Thyroid gland (tissue), 4 donors: ENCODE results near the gene AGAP4. TPM values are rescaled to one million over a fixed set of nuclear protein-coding genes. Genes with fewer than 3 reads are reported as not detected.
"Not testable (repeated sequence)": the region's sequence is repeated elsewhere in the genome, so short reads cannot be mapped to it uniquely, and the experiment has no call there.

Experiments used
- DNase-seq, 2 donors: peaks; one replicate each; pipeline ENCODE4 v3.0.0-alpha.2; 2019
- H3K27ac ChIP-seq, 3 donors: fragments of 200-600 bp; sonication (generic); 1 replicate in 2 of 3; 2 replicates in 1 of 3; pipeline ENCODE4 v1.5.1; 2016 to 2019; ENCODE audit warnings: mild to moderate bottlenecking in 1 of 3, moderate library complexity in 1 of 3
- H3K27me3 ChIP-seq: fragments of 200-600 bp; sonication (generic); one replicate; pipeline ENCODE4 v1.5.1; 2019
- H3K36me3 ChIP-seq, 2 donors: fragments of 200-600 bp; sonication (generic); one replicate each; pipeline ENCODE4 v1.5.1; 2016 to 2019
- H3K4me1 ChIP-seq, 2 donors: fragments of 200-600 bp; sonication (generic); one replicate each; pipeline ENCODE4 v1.5.1; 2017 to 2019
- H3K4me3 ChIP-seq, 3 donors: fragments of 200-600 bp; sonication (generic); replicated peaks in 1 of 3; 1 replicate in 2 of 3; 2 replicates in 1 of 3; pipeline ENCODE4 v1.5.1; 2016; ENCODE audit warnings: mild to moderate bottlenecking in 1 of 3
- H3K9me3 ChIP-seq: fragments of 200-600 bp; sonication (generic); one replicate; pipeline ENCODE4 v1.5.1; 2017
- CTCF ChIP-seq, 6 experiments: fragments of 200-600 bp in 3 of 6; fragments of 450-650 bp in 3 of 6; sonication (generic) in 3 of 6; IDR thresholded peaks; one replicate each; pipeline ENCODE4 v1.5.1; 2016 to 2019; ENCODE audit warnings: antibody characterized with exemption in 6 of 6, mild to moderate bottlenecking in 2 of 6, inconsistent platforms in 1 of 6, moderate library complexity in 1 of 6
- POLR2A ChIP-seq, 2 donors: fragments of 450-650 bp; IDR thresholded peaks; one replicate each; pipeline ENCODE4 v1.6.1; 2017; ENCODE audit warnings: antibody characterized with exemption in 2 of 2, mild to moderate bottlenecking in 2 of 2, moderate library complexity in 1 of 2
- WGBS, 2 donors: methylation state at CpG; one replicate each; pipeline ENCODE4 v1.1.5; 2017; 5-methylcytosine and 5-hydroxymethylcytosine counted together
- intact Hi-C: fragments of 100-400 bp; cut with DNase I; formaldehyde crosslinking; loops from one replicate; pipeline ENCODE4 v1.15.1; 2023
- small RNA-seq: library from RNA; depleted of rRNA; stranded (forward); fragments of <200 nt; gene quantifications from one replicate; pipeline ENCODE3, GENCODE V24; 2016
- total RNA-seq, 4 donors: library from RNA; depleted of rRNA; stranded (reverse); fragments of >200 nt; gene quantifications; one replicate each; pipeline ENCODE4 v1.2.3, GENCODE V29; 2016

The AGAP4 gene
- total RNA-seq, 4 donors from 2014 or later, result 10.6 to 28.5 (median 17.8) TPM

- Histone ChIP-seq H3K9me3 (no peaks in the 10 kb centered on the region), H3K27ac (no peak overlapping the region), H3K27me3 (no peaks in the 10 kb centered on the region), H3K4me1 (no peaks in the 10 kb centered on the region), H3K36me3 (no peaks in the 10 kb centered on the region), H3K4me3 (no peak overlapping the region)
- TF ChIP-seq CTCF (IDR thresholded peaks at IDR 0.05) (no peak), POLR2A (IDR thresholded peaks at IDR 0.05) (no peak)
- WGBS, 2 donors, result 89% methylated on average over 4 of the region's 4 CpGs
- intact Hi-C loops, result no loop called here
- DNase-seq, result no peak
Measured at GRCh38 chr10:45809837-45810236, 37.5 kb downstream of the AGAP4 start.

GRCh38 chr10:45804996-45805395 is 42.3 kb downstream of the AGAP4 start:
- intact Hi-C loops, H3K27me3 ChIP-seq, H3K4me1 ChIP-seq, DNase-seq, H3K9me3 ChIP-seq, H3K36me3 ChIP-seq, H3K27ac ChIP-seq, H3K4me3 ChIP-seq: not testable (repeated sequence)
- 63 to 72% methylated on average over 2 of the region's 2 CpGs for WGBS, 2 donors

- H3K27ac ChIP-seq, H3K9me3 ChIP-seq, H3K4me1 ChIP-seq, H3K36me3 ChIP-seq, H3K27me3 ChIP-seq, H3K4me3 ChIP-seq, intact Hi-C loops, DNase-seq: not testable (repeated sequence)
- WGBS, 2 donors, result 66 to 69% methylated on average over 12 of the region's 13 CpGs
Measured at GRCh38 chr10:45803060-45804010, 44.0 kb downstream of the AGAP4 start.

- not testable (repeated sequence) for H3K4me3 ChIP-seq, H3K36me3 ChIP-seq
- WGBS, 2 donors, result 36 to 80% methylated on average over 2 of the region's 2 CpGs
Measured at GRCh38 chr10:45794761-45795160, 52.5 kb downstream of the AGAP4 start.

GRCh38 chr10:45790694-45791426 is 56.4 kb downstream of the AGAP4 start:
- peaks cover 5 to 14% of the 10 kb centered on the region in 2 donors for H3K36me3 ChIP-seq
- DNase-seq, H3K4me1 ChIP-seq, H3K27me3 ChIP-seq, H3K27ac ChIP-seq, H3K4me3 ChIP-seq, H3K9me3 ChIP-seq, intact Hi-C loops: not testable (repeated sequence)
- 92% methylated on average over 4 to 5 of the region's 6 CpGs for WGBS, 2 donors

More at GRCh38 chr10:45794761-45795160, 52.5 kb downstream of the AGAP4 start:
- H3K4me1 ChIP-seq, H3K27me3 ChIP-seq, DNase-seq, H3K9me3 ChIP-seq, intact Hi-C loops, H3K27ac ChIP-seq: not testable (repeated sequence)

GRCh38 chr10:45789991-45790390 is 57.3 kb downstream of the AGAP4 start:
- 95% methylated on average over 8 of the region's 8 CpGs for WGBS, 2 donors
- intact Hi-C loops, result not testable (repeated sequence)
- H3K36me3 ChIP-seq, result peaks cover 5 to 18% of the 10 kb centered on the region in 2 donors

GRCh38 chr10:45787212-45787741 is 60.0 kb downstream of the AGAP4 start:
- H3K27ac ChIP-seq, H3K9me3 ChIP-seq, H3K4me1 ChIP-seq, H3K27me3 ChIP-seq, H3K4me3 ChIP-seq, intact Hi-C loops, DNase-seq: not testable (repeated sequence)
- 50 to 83% methylated on average over 1 to 2 of the region's 5 CpGs for WGBS, 2 donors
- H3K36me3 ChIP-seq, result peaks cover 5 to 20% of the 10 kb centered on the region in 2 donors

More at GRCh38 chr10:45789991-45790390, 57.3 kb downstream of the AGAP4 start:
- not testable (repeated sequence) for DNase-seq, H3K27ac ChIP-seq, H3K4me1 ChIP-seq, H3K9me3 ChIP-seq, H3K4me3 ChIP-seq, H3K27me3 ChIP-seq

GRCh38 chr10:45786217-45786616 is 61.1 kb downstream of the AGAP4 start:
- 60 to 100% methylated on average over 1 of the region's 1 CpG for WGBS, 2 donors
- intact Hi-C loops, result not testable (repeated sequence)

More at GRCh38 chr10:45786217-45786616, 61.1 kb downstream of the AGAP4 start:
- H3K27me3 ChIP-seq, H3K4me3 ChIP-seq, H3K27ac ChIP-seq, H3K9me3 ChIP-seq, DNase-seq, H3K4me1 ChIP-seq: not testable (repeated sequence)
- peaks cover 5 to 17% of the 10 kb centered on the region in 2 donors for H3K36me3 ChIP-seq

Small RNAs within 50 kb of the gene (small RNA-seq; reads per million reads assigned to genes)
- gene AC012044.1 (not detected), gene RNA5SP310 (not detected)

Other genes starting within 250 kb of the AGAP4 start
- gene ZFAND4, start 174.7 kb downstream of the AGAP4 start, total RNA-seq, result 10 to 100 TPM; 43.2 to 52.0 (median 49.9) TPM
- gene WASHC2C, start 120.2 kb downstream of the AGAP4 start, total RNA-seq, result 10 to 100 TPM; 32.2 to 49.7 (median 39.9) TPM
- gene TIMM23, start 125.0 kb upstream of the AGAP4 start, total RNA-seq, result 10 to 100 TPM; 68.7 to 85.6 (median 72.1) TPM
- 100 to 1,000 TPM; 140 to 189 (median 160) TPM for gene NCOA4, start 183.1 kb upstream of the AGAP4 start, total RNA-seq
- not detected for gene MSMB, start 198.8 kb upstream of the AGAP4 start, total RNA-seq